ENCODE measurements around the gene NPLOC4.

DNA sequence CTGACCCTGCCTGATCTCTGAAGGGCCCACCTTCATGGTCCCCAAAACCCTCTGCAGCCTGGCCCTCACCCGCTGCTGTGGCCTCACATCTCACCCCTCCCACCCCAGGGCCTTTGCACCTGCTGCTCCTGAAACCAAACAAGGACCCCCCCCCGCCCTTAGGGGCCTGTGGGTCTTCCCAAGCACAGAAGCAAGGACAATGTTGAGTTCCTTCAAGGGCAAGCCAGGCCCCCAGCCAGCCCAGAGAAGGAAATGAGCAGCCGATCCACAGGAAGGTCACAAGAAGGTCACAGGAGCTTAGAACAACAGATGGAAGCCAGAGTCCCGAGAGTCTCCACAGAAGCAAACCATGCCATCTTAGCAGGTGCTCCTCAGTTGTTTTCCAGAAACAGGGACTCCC lies 19.9 kb upstream of the NPLOC4 start:
- TF ChIP-seq, protein P1, sequence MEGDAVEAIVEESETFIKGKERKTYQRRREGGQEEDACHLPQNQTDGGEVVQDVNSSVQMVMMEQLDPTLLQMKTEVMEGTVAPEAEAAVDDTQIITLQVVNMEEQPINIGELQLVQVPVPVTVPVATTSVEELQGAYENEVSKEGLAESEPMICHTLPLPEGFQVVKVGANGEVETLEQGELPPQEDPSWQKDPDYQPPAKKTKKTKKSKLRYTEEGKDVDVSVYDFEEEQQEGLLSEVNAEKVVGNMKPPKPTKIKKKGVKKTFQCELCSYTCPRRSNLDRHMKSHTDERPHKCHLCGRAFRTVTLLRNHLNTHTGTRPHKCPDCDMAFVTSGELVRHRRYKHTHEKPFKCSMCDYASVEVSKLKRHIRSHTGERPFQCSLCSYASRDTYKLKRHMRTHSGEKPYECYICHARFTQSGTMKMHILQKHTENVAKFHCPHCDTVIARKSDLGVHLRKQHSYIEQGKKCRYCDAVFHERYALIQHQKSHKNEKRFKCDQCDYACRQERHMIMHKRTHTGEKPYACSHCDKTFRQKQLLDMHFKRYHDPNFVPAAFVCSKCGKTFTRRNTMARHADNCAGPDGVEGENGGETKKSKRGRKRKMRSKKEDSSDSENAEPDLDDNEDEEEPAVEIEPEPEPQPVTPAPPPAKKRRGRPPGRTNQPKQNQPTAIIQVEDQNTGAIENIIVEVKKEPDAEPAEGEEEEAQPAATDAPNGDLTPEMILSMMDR (IDR thresholded peaks at IDR 0.05; ENCODE audit: control extremely low read depth in 1 of 3, insufficient read depth in 1 of 3, low read depth in 1 of 3, low read length in 3 of 3) = no peak
- TF ChIP-seq TEAD4 (IDR thresholded peaks at IDR 0.05; ENCODE audit: low read depth, low read length) (no peak), POLR2AphosphoS5 (IDR thresholded peaks at IDR 0.05; ENCODE audit: low read depth, low read length) (no peak), YY1 (IDR thresholded peaks at IDR 0.05; ENCODE audit: low read depth, low read length) (no peak), POLR2A (IDR thresholded peaks at IDR 0.05; ENCODE audit: control extremely low read depth in 1 of 2, low read depth in 2 of 2, low read length in 2 of 2) (no peak), SP4 (IDR thresholded peaks at IDR 0.05; ENCODE audit: low read length) (no peak)
- TF ChIP-seq, protein P2, sequence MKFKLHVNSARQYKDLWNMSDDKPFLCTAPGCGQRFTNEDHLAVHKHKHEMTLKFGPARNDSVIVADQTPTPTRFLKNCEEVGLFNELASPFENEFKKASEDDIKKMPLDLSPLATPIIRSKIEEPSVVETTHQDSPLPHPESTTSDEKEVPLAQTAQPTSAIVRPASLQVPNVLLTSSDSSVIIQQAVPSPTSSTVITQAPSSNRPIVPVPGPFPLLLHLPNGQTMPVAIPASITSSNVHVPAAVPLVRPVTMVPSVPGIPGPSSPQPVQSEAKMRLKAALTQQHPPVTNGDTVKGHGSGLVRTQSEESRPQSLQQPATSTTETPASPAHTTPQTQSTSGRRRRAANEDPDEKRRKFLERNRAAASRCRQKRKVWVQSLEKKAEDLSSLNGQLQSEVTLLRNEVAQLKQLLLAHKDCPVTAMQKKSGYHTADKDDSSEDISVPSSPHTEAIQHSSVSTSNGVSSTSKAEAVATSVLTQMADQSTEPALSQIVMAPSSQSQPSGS (IDR thresholded peaks at IDR 0.05; ENCODE audit: low read length) = no peak

All from H1 (cell line).